ENCODE data around the gene MCUR1.

Gene MCUR1

GRCh38 chr6:13763740-13764381 lies 50.5 kb downstream of the MCUR1 start:
- no peak for DNase-seq (ENCODE audit: low read depth in 2 of 2)
- TF ChIP-seq, protein P1, sequence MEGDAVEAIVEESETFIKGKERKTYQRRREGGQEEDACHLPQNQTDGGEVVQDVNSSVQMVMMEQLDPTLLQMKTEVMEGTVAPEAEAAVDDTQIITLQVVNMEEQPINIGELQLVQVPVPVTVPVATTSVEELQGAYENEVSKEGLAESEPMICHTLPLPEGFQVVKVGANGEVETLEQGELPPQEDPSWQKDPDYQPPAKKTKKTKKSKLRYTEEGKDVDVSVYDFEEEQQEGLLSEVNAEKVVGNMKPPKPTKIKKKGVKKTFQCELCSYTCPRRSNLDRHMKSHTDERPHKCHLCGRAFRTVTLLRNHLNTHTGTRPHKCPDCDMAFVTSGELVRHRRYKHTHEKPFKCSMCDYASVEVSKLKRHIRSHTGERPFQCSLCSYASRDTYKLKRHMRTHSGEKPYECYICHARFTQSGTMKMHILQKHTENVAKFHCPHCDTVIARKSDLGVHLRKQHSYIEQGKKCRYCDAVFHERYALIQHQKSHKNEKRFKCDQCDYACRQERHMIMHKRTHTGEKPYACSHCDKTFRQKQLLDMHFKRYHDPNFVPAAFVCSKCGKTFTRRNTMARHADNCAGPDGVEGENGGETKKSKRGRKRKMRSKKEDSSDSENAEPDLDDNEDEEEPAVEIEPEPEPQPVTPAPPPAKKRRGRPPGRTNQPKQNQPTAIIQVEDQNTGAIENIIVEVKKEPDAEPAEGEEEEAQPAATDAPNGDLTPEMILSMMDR (IDR thresholded peaks at IDR 0.05; ENCODE audit: low read depth, low read length) = no peak
- H3K4me3 ChIP-seq (replicated peaks in 1 of 2; ENCODE audit: low read depth in 2 of 2, low read length in 2 of 2) = no peak overlapping the region

- no peak overlapping the region for H3K4me3 ChIP-seq (replicated peaks in 1 of 2; ENCODE audit: low read depth in 2 of 2, low read length in 2 of 2)
- peak; percentile 80 to 90 for DNase-seq (ENCODE audit: low read depth in 2 of 2)
- TF ChIP-seq, protein P1 (IDR thresholded peaks at IDR 0.05; ENCODE audit: low read depth, low read length) = no peak
These were observed 51.5 kb downstream of the MCUR1 start for GRCh38 chr6:13762611-13763441.

- TF ChIP-seq, protein P1 (IDR thresholded peaks at IDR 0.05; ENCODE audit: low read depth, low read length) = no peak
- no peak overlapping the region for H3K4me3 ChIP-seq (replicated peaks in 1 of 2; ENCODE audit: low read depth in 2 of 2, low read length in 2 of 2)
- DNase-seq (ENCODE audit: low read depth in 2 of 2) = peak; percentile 20 to 55
These were observed 52.9 kb downstream of the MCUR1 start for GRCh38 chr6:13761361-13762036.

DNA sequence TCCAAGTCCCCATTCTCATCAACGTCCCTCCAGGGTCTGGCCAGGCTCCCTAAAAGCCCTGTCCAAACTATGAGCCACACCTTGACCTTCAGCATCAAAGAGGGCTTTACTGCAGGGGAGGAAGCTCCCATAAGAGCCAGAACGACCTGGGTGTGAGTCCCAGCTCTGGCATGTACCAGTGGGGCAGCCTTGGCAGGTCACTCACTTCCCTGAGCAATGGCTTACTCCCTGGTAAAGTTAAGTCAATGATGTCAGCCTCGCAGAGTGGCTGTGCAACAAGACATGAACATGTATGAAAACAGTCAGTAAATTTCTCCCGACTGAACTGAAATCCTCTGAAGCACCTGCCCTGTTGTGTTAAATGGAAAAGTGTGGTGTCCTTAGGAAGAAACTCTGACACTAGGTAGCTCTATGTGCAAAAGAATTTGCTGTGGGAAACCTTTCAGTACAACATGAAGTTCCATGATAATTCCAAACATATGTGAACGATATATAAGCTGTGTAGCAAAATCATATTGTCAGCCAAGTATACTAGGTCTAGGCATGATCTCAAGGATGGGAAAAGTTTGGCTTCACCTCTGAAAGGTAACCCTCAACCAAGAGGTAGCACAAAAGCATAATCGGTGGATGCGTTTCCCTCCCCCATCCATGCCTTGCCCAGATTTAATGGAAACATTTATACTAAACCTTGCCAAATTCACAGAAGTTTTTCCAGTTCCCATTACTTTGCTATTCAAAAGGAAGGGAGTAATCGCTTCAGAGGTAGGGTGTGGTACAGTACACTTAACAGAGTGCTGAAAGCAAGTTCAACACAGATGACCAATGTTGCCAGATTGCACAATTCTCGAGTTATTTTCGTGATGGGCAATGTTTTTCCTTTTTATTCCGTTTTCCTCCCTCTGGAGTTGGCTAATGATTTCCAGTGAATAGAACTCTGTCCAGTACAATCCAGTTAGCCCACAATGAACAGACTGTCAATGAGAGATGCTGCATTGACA lies 53.8 kb downstream of the MCUR1 start:
- peak; percentile 81 to 91 for DNase-seq (ENCODE audit: low read depth in 2 of 2)
- no peak overlapping the region for H3K4me3 ChIP-seq (replicated peaks in 1 of 2; ENCODE audit: low read depth in 2 of 2, low read length in 2 of 2)
- TF ChIP-seq, protein P1 (IDR thresholded peaks at IDR 0.05; ENCODE audit: low read depth, low read length) = no peak

GRCh38 chr6:13759025-13759424 lies 55.3 kb downstream of the MCUR1 start:
- TF ChIP-seq, protein P1 (IDR thresholded peaks at IDR 0.05; ENCODE audit: low read depth, low read length) = no peak
- DNase-seq (ENCODE audit: low read depth in 2 of 2) = no peak
- H3K4me3 ChIP-seq (replicated peaks in 1 of 2; ENCODE audit: low read depth in 2 of 2, low read length in 2 of 2) = no peak overlapping the region

DNA sequence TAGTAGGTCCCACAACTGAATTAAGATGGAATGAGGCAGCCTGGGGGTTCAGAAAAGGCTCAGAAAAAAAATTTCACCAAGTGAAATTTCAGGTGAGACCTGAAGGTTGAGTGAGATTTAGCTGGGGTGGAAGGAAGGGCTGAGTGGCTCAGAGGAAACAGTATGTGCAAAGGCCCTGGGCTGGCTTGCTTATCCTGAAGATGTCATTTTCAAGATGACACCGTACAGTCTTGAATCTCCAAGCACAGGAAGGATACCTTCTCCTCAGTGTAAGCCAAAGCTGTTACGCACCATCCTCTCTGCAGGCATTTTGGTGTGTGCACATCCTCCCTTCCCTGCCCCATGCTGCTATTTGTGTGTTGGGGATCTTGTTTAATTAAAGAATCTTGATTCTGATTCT lies 59.7 kb downstream of the MCUR1 start:
- DNase-seq (ENCODE audit: low read depth in 2 of 2) = no peak
- TF ChIP-seq, protein P1 (IDR thresholded peaks at IDR 0.05; ENCODE audit: low read depth, low read length) = no peak
- no peak overlapping the region for H3K4me3 ChIP-seq (replicated peaks in 1 of 2; ENCODE audit: low read depth in 2 of 2, low read length in 2 of 2)
